NCI-H510A (cell line): ENCODE data around the gene VSIG2.

Source experiments
- DNase-seq: peaks from one replicate; lab custom pipeline; 2025; lab: John Stamatoyannopoulos, UW

The VSIG2 gene

GRCh38 chr11:124748481-124749343, 3.3 kb downstream of the VSIG2 start:
- DNase-seq, result no peak

- no peak for DNase-seq
Measured at GRCh38 chr11:124748100-124748418, 4.0 kb downstream of the VSIG2 start.

GRCh38 chr11:124747406-124748099, 4.5 kb downstream of the VSIG2 start:
- DNase-seq, result no peak

GRCh38 chr11:124746621-124747243, 5.3 kb downstream of the VSIG2 start:
- peak; percentile 52 for DNase-seq

- peak; percentile 6 for DNase-seq
Measured at GRCh38 chr11:124745835-124746620, 6.0 kb downstream of the VSIG2 start.

GRCh38 chr11:124745270-124745834, 6.7 kb downstream of the VSIG2 start:
- DNase-seq, result no peak

GRCh38 chr11:124743050-124743449, 9.0 kb downstream of the VSIG2 start:
- DNase-seq, result no peak

GRCh38 chr11:124742555-124742954, 9.5 kb downstream of the VSIG2 start:
- DNase-seq, result no peak

- DNase-seq, result no peak
Measured at GRCh38 chr11:124740277-124740882, 11.7 kb downstream of the VSIG2 start.

- peak; percentile 71 for DNase-seq
Measured at GRCh38 chr11:124739479-124740276, 12.4 kb downstream of the VSIG2 start, which contains the start of gene NRGN. Gene NRGN (plus strand): TSS chr11:124739942. CDS start chr11:124740085, 143 bp downstream.

- DNase-seq, result no peak
Measured at GRCh38 chr11:124738713-124739478, 13.2 kb downstream of the VSIG2 start.

- DNase-seq, result no peak
Measured at GRCh38 chr11:124737638-124738305, 14.3 kb downstream of the VSIG2 start.

GRCh38 chr11:124736736-124737135, 15.3 kb downstream of the VSIG2 start:
- DNase-seq, result no peak

GRCh38 chr11:124732230-124732629, 19.8 kb downstream of the VSIG2 start:
- no peak for DNase-seq

- DNase-seq, result no peak
Measured at GRCh38 chr11:124729571-124729970, 22.5 kb downstream of the VSIG2 start.

- no peak for DNase-seq
Measured at GRCh38 chr11:124728134-124728533, 23.9 kb downstream of the VSIG2 start.

GRCh38 chr11:124727474-124727873, 24.6 kb downstream of the VSIG2 start:
- no peak for DNase-seq

- no peak for DNase-seq
Measured at GRCh38 chr11:124725719-124726105, 26.3 kb downstream of the VSIG2 start.
